AG09309 (cell line): ENCODE data around the gene BRIP1.
"Not testable (repeated sequence)": the region's sequence is repeated elsewhere in the genome, so short reads cannot be mapped to it uniquely, and the experiment has no call there.

Experiments used
- DNase-seq: peaks from one replicate; pipeline ENCODE4 v3.0.0-alpha.2; 2010; ENCODE audit warnings: low read depth
- H3K4me3 ChIP-seq: 2 replicates; pipeline ENCODE4 v1.5.1; 2011; ENCODE audit warnings: mild to moderate bottlenecking, low read depth, low read length, moderate library complexity; ENCODE audit not compliant: control insufficient read depth
- CTCF ChIP-seq: IDR thresholded peaks from 2 replicates; pipeline ENCODE4 v1.5.1; 2011; ENCODE audit warnings: mild to moderate bottlenecking, low read depth, low read length, inconsistent platforms; ENCODE audit not compliant: insufficient read depth, control insufficient read depth; ENCODE audit errors: missing control alignments

Gene BRIP1

GRCh38 chr17:61867033-61867432 is 3.7 kb upstream of the BRIP1 start:
- TF ChIP-seq CTCF, result no peak
- no peak overlapping the region for H3K4me3 ChIP-seq
- DNase-seq, result no peak

- H3K4me3 ChIP-seq, result peak overlapping the region; percentile 78
Measured at GRCh38 chr17:61863801-61864126, 436 bp upstream of the BRIP1 start.

GRCh38 chr17:61862105-61862574 is 1.2 kb downstream of the BRIP1 start:
- DNase-seq, result no peak
- no peak for TF ChIP-seq CTCF
- no peak overlapping the region for H3K4me3 ChIP-seq

More at GRCh38 chr17:61863801-61864126, 436 bp upstream of the BRIP1 start:
- DNase-seq, result no peak
- TF ChIP-seq CTCF, result no peak

GRCh38 chr17:61860397-61860796 is 2.9 kb downstream of the BRIP1 start:
- not testable (repeated sequence) for DNase-seq, H3K4me3 ChIP-seq

GRCh38 chr17:61856035-61856434 is 7.3 kb downstream of the BRIP1 start:
- DNase-seq, result no peak
- TF ChIP-seq CTCF, result no peak
- H3K4me3 ChIP-seq, result no peak overlapping the region

GRCh38 chr17:61852857-61853256 is 10.5 kb downstream of the BRIP1 start:
- DNase-seq, result no peak
- H3K4me3 ChIP-seq, result no peak overlapping the region
- TF ChIP-seq CTCF, result no peak

- no peak for DNase-seq
- no peak for TF ChIP-seq CTCF
- H3K4me3 ChIP-seq, result no peak overlapping the region
Measured at GRCh38 chr17:61849674-61850073, 13.7 kb downstream of the BRIP1 start.
